Epithelial cell of alveolus of lung (primary cell): ENCODE results near the gene WIF1. TPM values are rescaled to one million over a fixed set of nuclear protein-coding genes. Genes with fewer than 3 reads are reported as not detected.

ENCODE experiments used
- total RNA-seq: library from RNA; depleted of rRNA; stranded (reverse); fragments of >200 nt; gene quantifications from 2 replicates; pipeline ENCODE4 v1.2.1, GENCODE V29; 2015

WIF1 gene, protein sequence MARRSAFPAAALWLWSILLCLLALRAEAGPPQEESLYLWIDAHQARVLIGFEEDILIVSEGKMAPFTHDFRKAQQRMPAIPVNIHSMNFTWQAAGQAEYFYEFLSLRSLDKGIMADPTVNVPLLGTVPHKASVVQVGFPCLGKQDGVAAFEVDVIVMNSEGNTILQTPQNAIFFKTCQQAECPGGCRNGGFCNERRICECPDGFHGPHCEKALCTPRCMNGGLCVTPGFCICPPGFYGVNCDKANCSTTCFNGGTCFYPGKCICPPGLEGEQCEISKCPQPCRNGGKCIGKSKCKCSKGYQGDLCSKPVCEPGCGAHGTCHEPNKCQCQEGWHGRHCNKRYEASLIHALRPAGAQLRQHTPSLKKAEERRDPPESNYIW
- not detected in 2 replicates for total RNA-seq

GRCh38 chr12:65121049-65121955 lies at the start of gene WIF1:
Gene WIF1 (minus strand): TSS chr12:65121305. CDS start chr12:65121191, 114 bp downstream.

GRCh38 chr12:65169320-65170208 lies 48.5 kb upstream of the WIF1 start, which contains the start of gene LEMD3:
Gene LEMD3 (plus strand): TSS chr12:65169583. CDS start chr12:65169597, 14 bp downstream.

Other genes with a start within 250 kb of the WIF1 start
- 17.8 and 30.1 TPM in 2 replicates for gene LEMD3, start 48.3 kb upstream of the WIF1 start, total RNA-seq
- gene MSRB3, start 157.4 kb upstream of the WIF1 start, total RNA-seq: 14.8 and 29.7 TPM in 2 replicates